Right lobe of liver (tissue), 6 donors: ENCODE measurements around the gene ATF1. TPM values are rescaled to one million over a fixed set of nuclear protein-coding genes. Genes with fewer than 3 reads are reported as not detected.

Experiments
- ATAC-seq, 4 donors: fragments of 200-7000 bp; cut with Tn5 transposase; one replicate each; pipeline ENCODE4 v1.9.1; 2020; ENCODE audit warnings: mild to moderate bottlenecking in 4 of 4, moderate library complexity in 4 of 4
- DNase-seq, 3 donors: peaks; one replicate each; pipeline ENCODE4 v3.0.0-alpha.2; 2020
- H3K27ac ChIP-seq, 3 donors: fragments of 200-600 bp; one replicate each; pipeline ENCODE4 v1.8.0; 2022
- H3K27me3 ChIP-seq, 2 donors: fragments of 200-600 bp; one replicate each; pipeline ENCODE4 v1.8.0; 2022
- H3K36me3 ChIP-seq, 4 donors: fragments of 200-600 bp; sonication (generic) in 1 of 4; one replicate each; pipeline versions ENCODE4 v1.5.1 to v1.8.0; 2017 to 2022; ENCODE audit warnings: control low read depth in 1 of 4
- H3K4me1 ChIP-seq, 4 donors: fragments of 200-600 bp; sonication (generic) in 1 of 4; one replicate each; pipeline versions ENCODE4 v1.5.1 to v1.8.0; 2017 to 2022; ENCODE audit warnings: control low read depth in 1 of 4
- H3K4me3 ChIP-seq, 3 donors: fragments of 200-600 bp; one replicate each; pipeline ENCODE4 v1.8.0; 2022
- H3K9me3 ChIP-seq, 4 donors: fragments of 200-600 bp; sonication (generic) in 1 of 4; one replicate each; pipeline versions ENCODE4 v1.5.1 to v1.8.0; 2017 to 2022; ENCODE audit warnings: control low read depth in 1 of 4
- CTCF ChIP-seq, 4 donors: fragments of 200-600 bp in 3 of 4; fragments of 450-650 bp in 1 of 4; IDR thresholded peaks; one replicate each; pipeline versions ENCODE4 v1.5.1 to v1.8.0; 2016 to 2022; ENCODE audit warnings: antibody characterized with exemption in 4 of 4, mild to moderate bottlenecking in 2 of 4
- POLR2A ChIP-seq: fragments of 450-650 bp; IDR thresholded peaks from one replicate; pipeline ENCODE4 v1.6.1; 2017; ENCODE audit warnings: antibody characterized with exemption, mild to moderate bottlenecking
- WGBS: methylation state at CpG from one replicate; pipeline ENCODE4 v1.1.6; 2018; ENCODE audit warnings: low coverage, low lambda C conversion rate; ENCODE audit not compliant: insufficient coverage; ENCODE audit errors: missing lambda C conversion rate; 5-methylcytosine and 5-hydroxymethylcytosine counted together
- intact Hi-C, 2 donors: fragments of 100-400 bp; cut with DNase I; formaldehyde crosslinking; loops; one replicate each; pipeline versions ENCODE4 v1.11.2 to v1.14.1; 2022
- total RNA-seq, 6 experiments: library from RNA; depleted of rRNA in 2 of 6; stranded (reverse); fragments of >200 nt in 2 of 6; fragmentation: NEBNext Ultra II Directional in 3 of 6; extraction: Animal tissue kit (Norgen Biotek cat#: 25700) in 3 of 6; gene quantifications; one replicate each; pipeline versions ENCODE4 v1.1.0 to v1.2.4, GENCODE V29; 2016 to 2023
- donor health status: DM: no; HTN: yes; CAD: no.
- donor health status: DM: no; HTN: no; CAD: no.
- donor health status: DM: no; HTN: no; CAD: no.
- donor health status: DM: no; HTN: yes; CAD: no.
- donor health status: DM: no; HTN: yes; CAD: no.

Gene ATF1
- total RNA-seq, 6 experiments from 2014 or later: 7.3 to 19.9 (median 13.4) TPM

- intact Hi-C loops: no loop called here
Observed at GRCh38 chr12:50839042-50839441, 75.1 kb downstream of the ATF1 start.

GRCh38 chr12:50840809-50841487 is 77.0 kb downstream of the ATF1 start:
- TF ChIP-seq CTCF (IDR thresholded peaks at IDR 0.05): no peak
- TF ChIP-seq POLR2A: no peak
- intact Hi-C loops: loop anchor here in 1 of 2 donors (10.0 kb wide), 1 partner anchor 74 kb away; no protein-coding TSS in a partner anchor

More at GRCh38 chr12:50839042-50839441, 75.1 kb downstream of the ATF1 start:
- no peak for DNase-seq
- Histone ChIP-seq H3K36me3 (no peaks in the 10 kb centered on the region), H3K27ac (no peak overlapping the region), H3K4me3 (no peak overlapping the region), H3K9me3 (no peaks in the 10 kb centered on the region), H3K4me1 (peaks cover 0 to 9% (median 0%) of the 10 kb centered on the region in 4 donors), H3K27me3 (no peaks in the 10 kb centered on the region)
- 75% methylated on average over 1 of the region's 2 CpGs for WGBS
- no peak for TF ChIP-seq POLR2A
- TF ChIP-seq CTCF (IDR thresholded peaks at IDR 0.05): no peak
- ATAC-seq: no peak

GRCh38 chr12:50841716-50842531 is 78.0 kb downstream of the ATF1 start:
- TF ChIP-seq CTCF (IDR thresholded peaks at IDR 0.05): no peak
- no peak for ATAC-seq
- intact Hi-C loops: loop anchor here in 1 of 2 donors (10.0 kb wide), 1 partner anchor 73 kb away; no protein-coding TSS in a partner anchor
- Histone ChIP-seq H3K4me3 (no peak overlapping the region), H3K9me3 (no peaks in the 10 kb centered on the region), H3K36me3 (no peaks in the 10 kb centered on the region), H3K4me1 (no peaks in the 10 kb centered on the region), H3K27ac (no peak overlapping the region), H3K27me3 (no peaks in the 10 kb centered on the region)
- 47% methylated on average over 7 of the region's 7 CpGs for WGBS
- DNase-seq: no peak

More at GRCh38 chr12:50840809-50841487, 77.0 kb downstream of the ATF1 start:
- no peak for ATAC-seq
- 89% methylated on average over 7 of the region's 7 CpGs for WGBS
- Histone ChIP-seq H3K27me3 (no peaks in the 10 kb centered on the region), H3K4me3 (no peak overlapping the region), H3K4me1 (no peaks in the 10 kb centered on the region), H3K9me3 (no peaks in the 10 kb centered on the region), H3K36me3 (no peaks in the 10 kb centered on the region), H3K27ac (no peak overlapping the region)
- DNase-seq: no peak

GRCh38 chr12:50842637-50843493 is 79.0 kb downstream of the ATF1 start, which contains the start of gene TMPRSS12:
Gene TMPRSS12, plus strand, starts transcription at chr12:50842926. Its CDS starts 39 bp downstream, at chr12:50842965.
- Histone ChIP-seq H3K4me3 (peak within 1 kb of the TSS; percentile 0 to 43 (median 21)), H3K4me1 (no peaks in the 10 kb centered on the region), H3K27me3 (no peaks in the 10 kb centered on the region), H3K9me3 (no peaks in the 10 kb centered on the region), H3K36me3 (no peaks in the 10 kb centered on the region), H3K27ac (peak within 1 kb of the TSS in 1 of 3 donors; percentile 11)
- intact Hi-C loops: loop anchor here in 1 of 2 donors (10.0 kb wide), 1 partner anchor 72 kb away; no protein-coding TSS in a partner anchor
- no peak for TF ChIP-seq POLR2A
- TF ChIP-seq CTCF (IDR thresholded peaks at IDR 0.05): peak in 2 of 4 donors; percentile 16 to 30
- DNase-seq: peak; percentile 39 to 63 (median 62)
- ATAC-seq: peak; percentile 78 to 90 (median 79)
- WGBS: 52% methylated on average over 26 of the region's 36 CpGs
